Measurements from ENCODE around the gene UQCC2.

GRCh38 chr6:33749401-33749800 is 37.9 kb upstream of the UQCC2 start:
- TF ChIP-seq POLR2A (IDR thresholded peaks at IDR 0.05; ENCODE audit: low read depth, low read length) (no peak), POLR2AphosphoS5 (IDR thresholded peaks at IDR 0.05; ENCODE audit: low read depth, low read length) (no peak), TAF1 (IDR thresholded peaks at IDR 0.05; ENCODE audit: borderline replicate concordance, low read depth, low read length) (no peak)
